IPS-NIHi11 (cell line): ENCODE measurements around the gene PRPF6.

ENCODE experiments used
- DNase-seq: peaks from one replicate; pipeline ENCODE4 v3.0.0; 2012; ENCODE audit warnings: mixed read lengths, low spot score

PRPF6 gene

DNA sequence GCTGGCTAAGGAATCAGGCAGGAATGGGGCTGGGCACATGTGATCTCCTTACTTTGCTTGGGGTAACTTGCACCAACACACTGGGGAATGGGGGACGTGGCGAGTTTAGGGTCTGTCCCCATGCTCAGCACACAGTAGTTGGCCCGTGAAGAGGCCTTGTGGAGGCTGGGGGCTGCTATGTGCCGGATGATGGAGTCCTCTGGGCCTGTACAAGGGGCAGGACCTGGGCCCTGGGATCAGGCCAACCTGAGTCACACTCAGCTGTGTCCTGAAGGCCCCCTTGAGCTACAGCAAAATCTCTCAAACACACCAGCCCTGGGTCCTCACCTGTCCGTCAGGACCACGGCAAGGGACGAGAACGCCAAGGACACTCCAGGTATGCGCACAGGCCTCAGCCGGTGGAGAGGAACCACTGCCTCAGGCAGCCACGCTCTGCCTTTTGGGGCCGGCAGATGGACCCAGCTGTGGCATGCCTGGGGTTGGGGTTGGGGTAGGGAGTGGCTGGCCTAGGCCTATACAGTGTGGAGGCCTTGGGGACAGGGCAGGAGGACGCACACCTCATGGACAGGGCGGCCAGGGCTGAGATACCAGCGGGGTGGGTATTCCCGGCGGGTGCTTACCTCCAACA lies 35.8 kb upstream of the PRPF6 start:
- DNase-seq, result no peak

DNA sequence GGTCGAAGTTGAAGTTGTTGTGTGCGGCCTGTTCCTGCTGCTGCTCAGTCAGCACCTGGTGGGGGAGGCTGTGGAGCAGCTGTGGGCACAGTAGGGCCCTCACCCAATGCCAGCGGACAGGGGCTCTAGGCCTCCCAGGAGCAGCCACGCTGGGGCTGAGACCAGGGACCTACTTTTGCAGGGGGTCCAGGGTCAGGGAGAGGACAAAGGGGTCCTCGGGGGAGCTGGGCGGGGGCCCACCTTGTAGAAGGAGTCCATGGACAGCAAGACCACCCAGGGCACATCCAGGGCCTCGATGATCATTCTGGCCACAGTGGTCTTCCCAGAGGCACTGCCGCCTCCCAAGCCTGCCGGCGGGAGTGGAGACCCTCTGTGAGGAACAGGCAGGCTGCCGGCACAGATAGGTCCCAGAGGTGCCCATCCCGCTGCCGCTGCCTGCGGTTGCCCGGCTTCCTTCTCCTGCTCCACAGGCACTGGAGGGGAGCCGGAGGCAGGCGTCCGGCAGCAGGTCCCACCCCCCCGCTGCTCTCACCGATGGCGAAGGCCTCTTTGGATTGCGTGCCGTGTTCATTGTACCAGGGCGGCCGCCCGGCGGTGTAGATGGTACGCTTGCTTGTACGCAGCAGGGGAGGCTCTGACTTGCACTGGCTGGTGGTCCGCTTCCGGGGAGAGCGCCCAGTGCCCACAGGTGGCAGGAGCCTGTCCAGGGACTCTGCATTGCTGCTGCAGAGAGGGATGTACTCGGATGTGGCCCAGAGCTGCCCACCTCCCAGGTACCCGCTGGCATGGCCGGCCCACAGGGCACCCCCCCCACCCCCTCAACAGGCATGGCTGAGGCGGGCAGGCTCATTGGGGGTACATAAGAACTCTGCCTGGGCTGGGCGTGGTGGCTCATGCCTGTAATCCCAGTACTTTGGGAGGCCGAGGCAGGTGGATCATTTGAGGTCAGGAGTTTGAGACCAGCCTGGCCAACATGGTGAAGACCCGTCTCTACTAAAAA lies 34.7 kb upstream of the PRPF6 start:
- DNase-seq, result no peak

DNA sequence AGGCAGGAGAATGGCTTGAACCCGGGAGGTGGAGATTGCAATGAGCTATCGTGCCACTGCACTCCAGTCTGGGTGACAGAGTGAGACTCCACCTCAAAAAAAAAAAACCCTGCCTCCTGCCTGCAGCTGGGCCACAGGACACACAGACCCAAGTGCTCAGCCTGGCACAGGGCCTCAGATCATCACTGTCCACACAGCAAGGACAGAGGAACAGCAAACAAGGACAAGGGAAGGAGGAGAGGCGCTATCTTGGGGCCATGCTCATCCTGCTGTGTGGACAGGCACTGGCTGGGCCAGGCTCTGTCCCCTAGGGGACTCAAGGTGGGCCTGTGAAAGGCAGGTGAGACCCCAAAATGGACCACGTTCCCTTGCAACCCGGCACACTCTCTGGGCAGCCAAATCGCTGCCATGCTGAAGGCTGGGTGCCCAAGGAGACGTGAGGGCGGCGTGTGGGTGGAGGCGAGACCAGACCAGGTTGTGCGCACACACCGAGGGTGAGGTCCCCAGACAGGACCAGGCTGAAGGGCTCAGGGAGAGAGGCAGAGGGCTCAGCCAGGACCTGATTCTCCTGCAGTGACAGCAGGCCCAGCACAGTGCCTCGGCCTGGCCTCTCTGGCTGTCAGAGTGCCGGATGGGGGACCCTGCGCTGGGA lies 33.8 kb upstream of the PRPF6 start:
- no peak for DNase-seq

DNA sequence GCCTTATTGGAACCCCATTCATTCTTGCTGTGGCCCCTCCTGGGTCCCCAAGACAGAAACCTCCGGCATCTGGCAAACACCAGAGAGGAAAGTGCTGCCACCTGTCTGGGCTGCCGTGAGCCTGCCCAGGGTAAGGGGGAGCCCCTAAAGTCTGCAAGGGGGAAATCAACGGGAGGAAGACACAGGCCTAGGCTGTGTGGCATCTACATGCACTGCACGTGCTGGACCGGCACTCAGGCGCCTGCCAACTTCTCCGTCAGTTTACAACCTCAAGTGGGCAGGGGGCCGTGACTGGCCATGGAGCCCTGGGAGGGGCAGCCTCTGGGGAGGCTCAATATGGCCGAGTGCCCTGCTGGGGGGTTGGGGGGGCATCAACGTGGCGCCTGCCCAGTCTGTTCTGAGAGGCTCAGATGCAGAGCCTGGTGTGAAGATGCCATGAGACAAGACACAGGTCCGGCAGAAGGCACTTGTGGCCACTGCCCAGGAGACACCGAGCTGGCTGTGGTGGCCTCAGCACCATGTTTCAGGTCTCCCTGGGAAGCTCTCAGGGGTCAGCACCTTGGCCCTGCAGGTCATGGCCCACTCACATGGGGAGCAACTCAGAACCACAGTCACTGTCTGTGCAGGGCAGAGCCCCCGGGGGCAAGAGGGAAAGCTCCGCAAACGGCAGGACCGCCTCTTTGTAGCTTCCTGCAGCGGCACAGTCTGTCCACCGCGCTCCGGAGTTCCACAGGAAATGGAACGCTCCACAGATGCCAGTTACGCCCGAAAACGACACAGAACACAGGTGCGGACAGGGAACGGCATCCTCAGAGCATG lies 33.1 kb upstream of the PRPF6 start:
- no peak for DNase-seq

DNA sequence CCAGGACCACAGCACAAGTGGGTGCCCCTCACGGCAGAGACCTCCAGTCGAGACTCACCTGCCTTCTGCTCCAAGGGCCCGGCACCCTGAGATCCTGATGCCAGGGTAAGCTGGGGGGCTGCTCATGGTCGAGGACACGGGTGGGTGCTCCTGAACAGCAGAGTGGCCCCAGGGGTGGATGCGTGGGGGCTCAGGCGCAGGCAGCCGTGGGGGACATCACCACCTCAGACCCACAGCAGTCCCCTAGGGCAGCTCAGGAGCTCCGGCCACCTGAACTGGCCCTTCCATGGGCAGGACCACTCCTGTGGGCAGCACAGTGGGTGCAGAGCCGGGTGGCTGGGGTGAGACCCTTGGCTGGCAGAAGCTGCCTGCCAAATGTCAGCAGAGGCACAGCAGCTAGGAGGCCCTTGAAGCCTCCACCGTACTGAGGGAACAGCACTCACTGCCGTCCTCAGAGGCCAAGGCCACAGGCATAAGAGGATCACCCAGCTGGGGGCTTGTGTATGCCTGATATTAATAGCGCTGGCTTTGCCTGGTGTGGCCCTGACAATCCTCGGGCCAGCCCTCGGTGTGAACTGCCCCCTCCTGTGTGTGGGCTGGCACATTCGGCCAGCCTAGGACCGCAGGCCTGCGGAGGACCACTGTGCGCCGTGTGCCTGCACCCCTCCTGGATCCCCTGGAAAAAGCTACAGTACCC lies 30.1 kb upstream of the PRPF6 start:
- DNase-seq, result no peak

DNA sequence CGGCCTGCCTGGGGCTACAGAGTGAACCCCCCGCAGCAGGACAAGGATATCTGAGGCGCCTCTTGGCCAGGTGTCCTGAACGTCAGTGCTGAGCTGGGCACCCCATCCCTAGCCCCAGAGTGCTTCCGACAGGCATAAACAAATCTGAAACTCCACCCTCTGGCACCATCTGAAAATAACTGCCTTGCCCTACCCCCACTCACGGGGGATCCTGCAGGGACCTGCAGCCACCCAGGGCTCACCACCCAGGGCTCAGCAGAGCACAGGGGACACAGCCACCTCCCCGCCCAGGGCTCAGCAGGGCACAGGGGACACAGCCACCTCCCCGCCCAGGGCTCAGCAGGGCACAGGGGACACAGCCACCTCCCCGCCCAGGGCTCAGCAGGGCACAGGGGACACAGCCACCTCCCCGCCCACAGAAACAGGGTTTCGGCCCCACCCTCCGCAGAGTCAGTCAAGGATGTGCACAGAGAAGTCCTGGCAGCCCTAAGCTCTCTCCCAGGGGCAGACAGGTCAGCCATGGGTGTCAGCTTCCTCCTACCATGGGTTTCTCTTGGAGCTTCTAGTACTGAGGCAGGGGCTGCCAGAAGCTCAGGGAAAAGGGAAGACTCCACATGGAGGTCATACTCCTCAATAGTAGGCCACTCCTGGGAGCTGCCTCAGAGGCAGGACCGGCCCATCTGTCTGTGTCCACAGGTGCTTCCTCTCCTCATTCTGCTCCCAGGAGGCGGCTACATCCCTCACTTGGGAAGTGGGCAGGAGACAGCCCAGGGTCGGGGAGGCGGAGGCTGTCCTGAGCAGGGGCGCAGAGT lies 29.3 kb upstream of the PRPF6 start:
- DNase-seq, result no peak

DNA sequence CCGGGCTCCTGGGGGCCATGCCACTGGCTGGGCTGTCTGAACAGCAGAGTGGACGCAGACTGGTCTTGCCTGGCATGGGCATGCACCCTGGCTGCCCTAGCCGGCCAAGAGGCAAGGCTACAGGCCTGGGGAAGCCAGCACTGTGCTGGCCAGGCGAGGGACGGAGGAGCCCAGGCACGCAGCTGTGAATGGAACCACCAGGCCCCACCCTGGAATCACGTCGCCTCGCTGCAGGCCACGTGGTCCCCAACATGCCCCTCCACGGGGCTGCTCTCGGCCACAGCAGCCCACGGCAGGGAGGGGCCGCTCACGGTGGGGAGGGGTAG lies 28.8 kb upstream of the PRPF6 start:
- no peak for DNase-seq

DNA sequence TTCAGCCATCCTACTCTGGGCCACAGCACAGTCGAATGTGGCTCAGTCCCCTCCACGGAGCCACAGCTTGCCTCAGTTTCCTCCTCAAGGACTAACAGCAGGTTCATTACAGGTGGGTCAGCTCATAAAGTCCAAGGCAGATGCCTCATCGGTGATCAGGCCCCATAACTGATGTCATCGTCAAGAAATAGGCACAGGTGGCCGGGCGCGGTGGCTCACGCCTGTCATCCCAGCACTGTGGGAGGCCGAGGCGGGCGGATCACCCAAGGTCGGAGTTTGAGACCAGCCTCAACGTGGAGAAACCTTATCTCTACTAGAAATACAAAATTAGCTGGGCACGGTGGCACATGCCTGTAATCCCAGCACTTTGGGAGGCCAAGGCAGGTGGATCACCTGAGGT lies 28.2 kb upstream of the PRPF6 start:
- no peak for DNase-seq

DNA sequence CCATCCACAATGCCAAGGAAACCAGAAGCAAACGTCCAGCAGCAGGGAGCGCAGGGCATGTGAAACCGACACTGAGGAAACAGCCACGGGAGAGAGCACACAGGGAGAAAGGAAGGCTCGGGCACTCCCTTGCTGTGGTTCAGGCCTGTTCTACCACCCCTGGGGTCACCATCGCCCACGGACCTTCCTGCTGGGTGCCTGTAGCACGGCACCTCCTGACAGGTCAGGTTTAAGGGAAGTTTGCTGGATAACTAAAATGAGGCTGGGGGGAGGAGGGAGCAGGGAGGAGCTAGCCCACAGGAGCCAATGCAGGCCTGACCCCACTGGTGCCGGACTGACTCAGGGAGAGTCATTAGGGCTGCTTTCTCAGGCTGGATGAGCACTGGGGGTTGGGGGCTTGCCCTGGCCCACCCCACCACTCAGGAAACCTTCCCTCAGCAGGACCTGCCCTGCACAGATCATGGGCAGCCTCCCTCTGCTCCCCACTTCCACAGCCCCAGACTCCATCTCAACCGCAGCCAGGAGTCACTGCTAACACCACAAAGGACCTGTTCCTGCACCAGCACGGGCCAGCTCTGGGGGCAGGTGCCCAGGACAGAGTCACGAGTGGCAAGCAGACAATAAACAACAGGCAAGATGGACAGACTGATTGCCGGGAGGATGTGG lies 27.0 kb upstream of the PRPF6 start:
- DNase-seq, result no peak

DNA sequence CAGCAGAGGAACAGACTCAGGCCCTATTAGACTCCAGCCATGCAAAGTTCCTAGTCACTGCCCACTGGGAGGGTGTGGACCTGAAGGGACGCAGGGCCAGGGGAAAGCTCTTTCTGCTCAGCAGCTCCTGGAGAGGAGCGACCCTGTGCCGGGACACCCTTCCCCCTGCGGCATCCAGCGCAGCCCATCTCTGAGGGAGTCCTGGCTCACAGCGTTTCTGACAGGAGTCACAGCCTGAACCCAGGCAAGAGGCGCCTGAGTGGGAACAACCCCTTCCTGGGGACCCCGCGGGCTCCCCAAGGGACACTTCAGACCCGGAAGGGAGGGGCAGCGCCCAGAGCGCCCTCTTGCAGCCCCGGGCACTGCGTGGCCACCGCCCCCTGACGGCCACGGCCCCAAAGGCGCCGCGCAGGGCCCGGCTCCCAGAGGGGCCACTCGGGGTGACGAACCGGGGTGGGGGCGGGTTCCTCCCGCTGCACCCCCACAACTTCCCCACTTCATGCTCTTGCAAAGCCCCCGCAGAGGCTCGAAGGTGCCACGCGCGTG lies 25.6 kb upstream of the PRPF6 start:
- peak; percentile 62 for DNase-seq

DNA sequence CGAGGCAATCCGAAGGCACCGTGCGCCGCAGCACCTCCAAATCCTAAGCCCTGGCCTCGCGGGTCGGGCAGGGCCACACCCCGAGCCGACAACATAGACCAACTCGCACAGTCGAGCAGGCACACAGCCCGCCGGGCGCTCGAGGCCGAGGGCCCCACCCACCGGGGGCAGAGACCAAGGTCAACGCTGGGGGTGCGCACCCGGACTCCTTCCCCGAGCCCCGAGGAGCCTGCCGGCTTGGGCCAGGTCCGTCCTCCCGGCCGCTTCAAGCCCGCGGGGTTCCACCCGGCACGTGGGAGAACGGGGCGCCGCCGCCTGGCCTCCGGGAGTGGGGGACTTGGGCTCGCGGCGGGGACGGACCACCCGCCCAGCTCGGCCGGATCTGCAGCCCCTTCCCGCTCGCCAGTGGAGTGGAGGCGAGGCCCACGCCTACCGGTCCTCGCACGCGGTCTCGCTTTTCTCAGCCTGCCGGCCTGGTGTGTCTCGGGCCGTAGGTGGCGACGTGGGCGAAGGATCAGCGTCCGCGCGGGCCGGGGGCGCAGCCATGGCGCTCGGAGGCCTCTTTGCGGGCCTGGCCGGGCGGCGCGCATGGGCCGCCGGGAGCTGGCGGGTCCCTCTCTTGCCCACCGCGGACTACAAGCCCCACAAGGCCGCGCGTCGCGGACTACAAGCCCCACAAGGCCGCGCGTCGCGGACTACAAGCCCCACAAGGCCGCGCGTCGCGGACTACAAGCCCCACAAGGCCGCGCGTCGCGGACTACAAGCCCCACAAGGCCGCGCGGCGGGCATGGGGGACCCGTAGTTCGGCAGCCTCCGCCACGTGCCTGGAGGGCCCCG lies 24.9 kb upstream of the PRPF6 start, which contains the start of gene UCKL1:
Gene UCKL1 (minus strand): TSS at position 590 of the 837 bp plus-strand sequence. CDS start 44 bp downstream, at position 546.
- peak; percentile 95 for DNase-seq

DNA sequence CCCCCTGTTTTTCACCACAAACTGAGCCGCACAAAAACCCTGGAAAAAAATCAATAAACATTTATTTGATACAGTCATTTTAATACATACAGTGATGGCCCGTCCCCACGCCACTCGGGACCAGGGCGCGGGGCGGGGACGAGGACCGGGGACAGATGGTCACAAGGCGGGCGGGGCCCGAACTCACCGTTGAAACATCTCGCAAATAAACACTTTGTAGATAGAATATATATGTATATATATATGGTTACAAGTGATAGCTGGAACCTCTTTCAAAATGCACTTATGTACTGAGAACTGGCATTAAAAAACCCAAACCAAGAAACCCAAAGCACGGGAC lies 24.3 kb upstream of the PRPF6 start:
- DNase-seq, result no peak

DNA sequence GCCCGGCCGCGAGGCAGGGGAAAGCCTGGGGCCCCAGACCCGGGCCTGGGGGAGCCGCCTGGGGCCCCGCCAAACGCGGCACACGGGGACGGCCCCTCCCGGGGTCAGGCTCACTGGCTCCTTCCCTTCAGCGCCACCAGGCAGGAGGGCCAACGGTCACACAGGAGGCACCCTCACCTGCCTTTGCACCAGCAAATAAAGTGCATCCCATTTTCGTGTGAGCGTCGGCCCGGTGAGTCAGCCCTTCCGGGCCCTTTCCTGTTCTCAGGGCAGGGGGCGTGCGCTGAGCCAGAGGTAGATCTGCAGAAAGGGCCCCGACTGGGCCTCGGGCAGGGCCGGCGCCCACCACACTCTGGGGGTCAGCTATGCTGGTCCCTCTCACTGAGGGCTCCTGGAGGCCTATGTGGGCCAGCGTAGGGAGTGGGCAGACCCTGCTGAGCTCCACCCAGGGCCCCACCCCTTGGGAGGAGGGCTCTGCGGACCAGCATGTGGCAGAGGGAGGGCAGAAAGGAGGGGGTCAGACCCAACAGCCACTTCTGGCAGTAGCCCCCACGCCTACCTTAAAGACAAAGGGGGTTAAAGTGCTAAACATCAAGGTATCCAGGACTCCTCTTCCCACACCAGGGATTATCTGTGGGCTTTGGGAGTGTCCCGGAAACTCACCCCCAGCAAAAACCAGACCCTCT lies 23.8 kb upstream of the PRPF6 start:
- peak; percentile 85 for DNase-seq

DNA sequence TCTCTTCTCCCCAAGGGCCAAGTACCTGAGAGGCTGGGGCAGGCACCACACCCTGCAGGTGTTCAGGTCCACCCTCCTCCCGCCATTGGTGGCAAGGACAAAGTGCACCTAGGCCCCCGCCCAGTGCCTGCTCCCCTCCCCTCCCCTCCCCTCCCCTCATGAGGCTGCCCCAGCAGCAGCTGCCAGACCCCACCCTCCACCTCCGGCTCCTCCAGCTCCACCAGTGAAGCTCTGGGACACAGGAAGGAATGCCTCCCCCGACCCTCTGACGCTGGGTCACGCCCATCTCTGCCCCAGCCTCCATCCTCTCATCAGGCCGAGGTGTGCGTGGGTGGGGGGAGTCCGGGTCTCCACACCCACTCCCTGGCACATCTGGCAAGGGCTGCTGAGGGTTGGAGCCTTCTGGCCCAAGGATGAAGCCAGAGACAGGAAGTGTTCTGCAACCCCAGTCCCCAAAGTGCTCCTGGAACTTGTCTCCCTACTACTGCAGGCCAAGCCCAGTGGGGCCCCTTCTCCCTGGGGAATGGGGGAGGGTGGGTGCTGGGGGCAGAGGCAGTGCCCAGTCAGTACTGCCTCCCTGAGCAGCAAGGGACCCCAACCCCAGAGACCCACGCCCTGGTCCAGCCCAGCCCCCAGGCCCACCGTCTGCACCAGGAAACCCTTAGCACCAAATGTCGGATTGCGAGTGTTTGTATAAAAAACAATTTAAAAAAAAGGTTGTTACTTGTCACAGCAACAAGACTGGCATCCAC lies 23.1 kb upstream of the PRPF6 start:
- DNase-seq, result peak; percentile 86

DNA sequence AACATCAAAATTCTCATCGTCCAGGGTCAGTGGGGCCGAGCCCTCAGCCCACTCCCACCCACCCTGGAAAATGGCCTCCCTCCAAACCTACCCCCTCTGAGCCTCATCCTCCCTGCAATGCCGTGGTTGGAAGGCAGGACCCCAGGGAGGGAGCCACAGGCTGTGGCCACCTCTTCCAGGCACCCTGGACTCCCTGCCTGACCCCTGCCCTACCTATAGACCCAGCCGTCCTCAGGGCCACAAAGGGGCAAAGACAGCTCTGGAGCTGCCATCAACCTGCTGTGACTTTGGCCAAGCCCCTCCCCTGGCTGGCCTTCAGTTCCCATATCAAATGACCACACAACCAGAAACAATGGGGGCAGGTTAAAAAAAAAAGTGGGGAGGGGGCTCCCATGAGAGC lies 22.5 kb upstream of the PRPF6 start:
- DNase-seq, result no peak

DNA sequence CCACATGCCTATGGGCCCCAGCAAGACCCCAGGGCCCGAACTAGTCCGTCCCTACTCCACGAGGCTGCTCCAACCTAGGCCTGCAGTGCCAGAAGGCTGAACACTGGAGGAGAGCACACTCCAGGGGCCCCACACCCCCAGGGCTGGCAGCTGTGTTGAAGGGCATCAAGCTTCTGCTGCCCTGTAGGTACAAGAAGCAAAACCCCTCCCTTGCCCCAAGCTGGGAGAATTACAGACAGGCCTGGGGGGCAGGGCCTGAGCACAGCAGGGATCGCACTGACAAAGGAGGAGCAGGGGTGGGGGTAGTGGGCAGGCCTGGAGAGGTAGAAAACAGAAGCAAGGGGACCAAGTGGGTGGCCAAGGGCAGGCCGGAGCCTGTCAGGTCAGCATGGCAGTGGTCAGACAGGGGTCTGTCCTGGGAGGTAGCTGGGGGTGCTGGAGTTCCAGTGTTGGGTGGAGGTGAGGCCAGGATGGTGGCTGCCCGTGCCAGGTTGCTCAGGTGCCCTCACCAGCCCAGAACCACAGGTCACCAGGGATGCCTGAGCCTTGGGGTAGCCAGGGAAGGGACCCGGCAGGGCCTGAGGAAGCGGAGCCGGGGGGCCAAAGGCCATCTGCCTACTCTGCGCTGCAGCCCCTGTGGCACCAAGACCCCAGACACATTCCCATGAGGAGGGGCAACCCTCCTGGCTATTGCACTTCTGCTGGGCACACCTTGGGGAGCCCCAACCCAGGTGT lies 21.8 kb upstream of the PRPF6 start:
- no peak for DNase-seq

DNA sequence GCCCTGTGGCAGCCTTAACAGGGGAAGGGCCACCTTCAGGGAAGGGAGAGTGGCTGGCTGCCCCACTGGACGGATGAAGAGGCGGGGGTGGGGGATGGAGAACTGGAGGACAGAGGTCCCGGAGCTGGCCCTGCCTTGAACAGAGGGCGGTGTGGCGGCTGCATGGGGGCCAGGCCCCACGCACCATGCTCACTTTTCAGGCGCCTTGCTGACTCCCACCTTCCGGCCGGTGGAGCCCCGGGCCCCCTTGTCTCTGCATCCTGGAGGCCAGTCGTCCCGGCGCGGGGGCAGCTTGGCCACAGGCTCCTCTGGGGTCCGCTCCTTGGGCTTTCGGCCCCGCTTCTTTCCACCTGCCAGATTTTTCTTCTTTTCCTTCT lies 21.2 kb upstream of the PRPF6 start:
- DNase-seq, result no peak
